GM10266 (cell line): ENCODE measurements around the gene SUPT6H.

Experiments
- DNase-seq: peaks from one replicate; pipeline ENCODE4 v3.0.0; 2012; ENCODE audit errors: extremely low spot score
- CTCF ChIP-seq: IDR thresholded peaks from 2 replicates; pipeline ENCODE4 v1.5.1; 2012; ENCODE audit warnings: mild to moderate bottlenecking, low read depth; ENCODE audit not compliant: control insufficient read depth, insufficient read depth; ENCODE audit errors: missing control alignments

The SUPT6H gene

GRCh38 chr17:28705728-28706334 lies 43.8 kb downstream of the SUPT6H start:
- no peak for DNase-seq
- no peak for TF ChIP-seq CTCF

GRCh38 chr17:28706471-28707338 lies 44.7 kb downstream of the SUPT6H start:
- no peak for DNase-seq
- TF ChIP-seq CTCF, result no peak

- no peak for DNase-seq
- no peak for TF ChIP-seq CTCF
Observed at GRCh38 chr17:28707339-28707720, 45.3 kb downstream of the SUPT6H start.

- DNase-seq, result peak; percentile 96
- TF ChIP-seq CTCF, result no peak
Observed at GRCh38 chr17:28710861-28711722, 49.1 kb downstream of the SUPT6H start.

GRCh38 chr17:28711723-28712031 lies 49.7 kb downstream of the SUPT6H start, which contains the start of gene PROCA1:
TSS of gene PROCA1 (minus strand) at chr17:28711888. CDS start at chr17:28711660, 228 bp downstream.
- TF ChIP-seq CTCF, result no peak
- peak; percentile 47 for DNase-seq

- peak; percentile 4 for TF ChIP-seq CTCF
- DNase-seq, result peak; percentile 88
Observed at GRCh38 chr17:28712032-28712704, 50.2 kb downstream of the SUPT6H start.
